K562 (cell line): ENCODE data around the gene TRIM47. TPM values are rescaled to one million over a fixed set of nuclear protein-coding genes. Genes with fewer than 3 reads are reported as not detected.

Experiments
- CEBPG ChIP-seq, 3 experiments: fragments of 200-800 bp in 1 of 3; sonication (Bioruptor generic) in 1 of 3; sonication (generic) in 1 of 3; formaldehyde crosslinking in 1 of 3; IDR thresholded peaks in 2 of 3; conservative IDR thresholded peaks in 1 of 3; 2 replicates each; pipeline versions ENCODE4 v1.6.1 to v1.8.0; 2016 to 2022; ENCODE audit warnings: missing compliant biosample characterization in 2 of 3, missing genetic modification characterization in 2 of 3, mild to moderate bottlenecking in 1 of 3, missing genetic modification reagents in 1 of 3
- ELF4 ChIP-seq: fragments of 450-650 bp; formaldehyde crosslinking; IDR thresholded peaks from 2 replicates; pipeline ENCODE4 v1.4.0; 2022; ENCODE audit warnings: missing genetic modification characterization
- ESRRA ChIP-seq: fragments of 450-650 bp; IDR thresholded peaks from 2 replicates; pipeline ENCODE4 v1.6.1; 2014; ENCODE audit warnings: low read depth, mild to moderate bottlenecking, moderate library complexity, borderline replicate concordance
- HMG20A ChIP-seq: fragments of 450-650 bp; formaldehyde crosslinking; conservative IDR thresholded peaks from 2 replicates; pipeline ENCODE4 v1.4.0; 2020; ENCODE audit warnings: mild to moderate bottlenecking, mixed read lengths
- IRF2 ChIP-seq: sonication (generic); formaldehyde crosslinking; IDR thresholded peaks from 2 replicates; pipeline ENCODE4 v1.8.1; 2022; ENCODE audit warnings: mild to moderate bottlenecking, missing genetic modification reagents
- NCOA1 ChIP-seq: fragments of 450-650 bp; IDR thresholded peaks from 2 replicates; pipeline ENCODE4 v1.6.1; 2016; ENCODE audit warnings: low read depth
- NFE2 ChIP-seq: IDR thresholded peaks from 2 replicates; pipeline ENCODE4 v1.6.1; 2014; ENCODE audit warnings: antibody characterized with exemption, low read depth
- PTRF ChIP-seq: fragments of 450-650 bp; IDR thresholded peaks from 2 replicates; pipeline ENCODE4 v1.6.1; 2016; ENCODE audit warnings: mild to moderate bottlenecking, missing genetic modification characterization, missing compliant biosample characterization
- SMARCC2 ChIP-seq: fragments of 450-650 bp; IDR thresholded peaks from 2 replicates; pipeline ENCODE4 v1.6.1; 2017; ENCODE audit warnings: antibody characterized with exemption, moderate library complexity, mild to moderate bottlenecking, low read depth
- ZNF197 ChIP-seq: fragments of 200-800 bp; sonication (Bioruptor generic); IDR thresholded peaks from 2 replicates; pipeline ENCODE4 v1.6.1; 2016; ENCODE audit warnings: low read depth, missing genetic modification characterization, missing compliant biosample characterization
- ZNF584 ChIP-seq: fragments of 200-800 bp; sonication (Bioruptor generic); IDR thresholded peaks from 2 replicates; pipeline ENCODE4 v1.6.1; 2016; ENCODE audit warnings: low read depth, mild to moderate bottlenecking, missing genetic modification characterization, missing compliant biosample characterization
- polyA plus RNA-seq, 8 experiments: library from polyadenylated mRNA; depleted of rRNA in 4 of 8; stranded (reverse) in 5 of 8; unstranded in 3 of 8; fragments of >200 nt; fragmentation: Nextera tagmentation in 2 of 8; fragmentation: Illumina TruSeq in 1 of 8; extraction: Ambion mirVana in 2 of 8; extraction: Trizol in 1 of 8; gene quantifications; 2 replicates each; pipeline versions ENCODE4 v1.2.1 to v1.2.3, GENCODE V29; 2011 to 2014; ENCODE audit warnings: inconsistent platforms in 1 of 8, missing spikeins in 1 of 8
- total RNA-seq, 7 experiments: library from RNA; depleted of rRNA in 6 of 7; stranded (reverse); fragments of >200 nt in 6 of 7; fragmentation: Illumina TruSeq in 2 of 7; extraction: Trizol in 2 of 7; gene quantifications; 2 replicates each; pipeline versions ENCODE4 v1.2.1 to v1.2.3, GENCODE V29; 2011 to 2021; ENCODE audit warnings: low replicate concordance in 1 of 7
- TF ChIP-seq, protein P1 (sequence below): sonication (generic); formaldehyde crosslinking; IDR thresholded peaks from 2 replicates; pipeline ENCODE4 v1.8.0; 2022; ENCODE audit warnings: mild to moderate bottlenecking, missing genetic modification reagents
- TF ChIP-seq, protein P2 (sequence below): fragments of 450-650 bp; formaldehyde crosslinking; IDR thresholded peaks from 2 replicates; pipeline ENCODE4 v1.4.0; 2020; ENCODE audit warnings: mild to moderate bottlenecking, moderate library complexity

Gene TRIM47
- total and polyA plus RNA-seq, 9 of the 15 experiments (the other 6 are each of a cell fraction or from before 2014, with no cell fraction given) = 0.56 to 6.1 (median 3.2) TPM

DNA sequence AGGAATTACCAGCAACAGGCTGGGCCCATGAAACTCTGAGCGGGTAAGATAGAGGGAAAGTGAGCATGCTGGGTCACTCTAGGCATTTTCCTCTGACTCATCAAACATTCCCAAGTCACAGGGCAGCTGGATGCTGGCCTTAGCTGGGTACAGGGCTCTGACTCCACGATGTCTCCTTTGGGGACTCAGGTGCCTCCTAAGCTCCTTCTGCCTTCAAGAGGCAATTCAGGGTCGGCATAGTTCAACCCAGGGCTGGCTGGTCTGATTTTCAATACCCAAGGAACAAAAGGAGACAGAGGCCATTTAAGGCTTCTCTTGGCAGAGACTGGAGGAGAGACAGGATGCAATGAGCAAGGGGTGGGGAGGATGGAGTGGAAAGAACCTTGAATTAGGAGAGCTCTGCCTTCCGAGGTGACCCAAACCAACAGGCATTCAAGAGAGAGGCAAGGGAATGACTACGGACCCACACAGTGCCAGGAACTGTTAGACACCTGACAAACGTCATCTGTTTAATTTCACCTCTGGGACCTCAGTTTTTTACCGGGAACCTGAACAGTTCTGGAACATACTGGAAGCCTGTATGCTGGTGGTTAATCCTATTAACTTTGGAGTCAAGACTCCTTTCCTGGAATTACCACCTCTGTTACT is 24.2 kb downstream of the TRIM47 start (continued):
- TF ChIP-seq, protein P1, sequence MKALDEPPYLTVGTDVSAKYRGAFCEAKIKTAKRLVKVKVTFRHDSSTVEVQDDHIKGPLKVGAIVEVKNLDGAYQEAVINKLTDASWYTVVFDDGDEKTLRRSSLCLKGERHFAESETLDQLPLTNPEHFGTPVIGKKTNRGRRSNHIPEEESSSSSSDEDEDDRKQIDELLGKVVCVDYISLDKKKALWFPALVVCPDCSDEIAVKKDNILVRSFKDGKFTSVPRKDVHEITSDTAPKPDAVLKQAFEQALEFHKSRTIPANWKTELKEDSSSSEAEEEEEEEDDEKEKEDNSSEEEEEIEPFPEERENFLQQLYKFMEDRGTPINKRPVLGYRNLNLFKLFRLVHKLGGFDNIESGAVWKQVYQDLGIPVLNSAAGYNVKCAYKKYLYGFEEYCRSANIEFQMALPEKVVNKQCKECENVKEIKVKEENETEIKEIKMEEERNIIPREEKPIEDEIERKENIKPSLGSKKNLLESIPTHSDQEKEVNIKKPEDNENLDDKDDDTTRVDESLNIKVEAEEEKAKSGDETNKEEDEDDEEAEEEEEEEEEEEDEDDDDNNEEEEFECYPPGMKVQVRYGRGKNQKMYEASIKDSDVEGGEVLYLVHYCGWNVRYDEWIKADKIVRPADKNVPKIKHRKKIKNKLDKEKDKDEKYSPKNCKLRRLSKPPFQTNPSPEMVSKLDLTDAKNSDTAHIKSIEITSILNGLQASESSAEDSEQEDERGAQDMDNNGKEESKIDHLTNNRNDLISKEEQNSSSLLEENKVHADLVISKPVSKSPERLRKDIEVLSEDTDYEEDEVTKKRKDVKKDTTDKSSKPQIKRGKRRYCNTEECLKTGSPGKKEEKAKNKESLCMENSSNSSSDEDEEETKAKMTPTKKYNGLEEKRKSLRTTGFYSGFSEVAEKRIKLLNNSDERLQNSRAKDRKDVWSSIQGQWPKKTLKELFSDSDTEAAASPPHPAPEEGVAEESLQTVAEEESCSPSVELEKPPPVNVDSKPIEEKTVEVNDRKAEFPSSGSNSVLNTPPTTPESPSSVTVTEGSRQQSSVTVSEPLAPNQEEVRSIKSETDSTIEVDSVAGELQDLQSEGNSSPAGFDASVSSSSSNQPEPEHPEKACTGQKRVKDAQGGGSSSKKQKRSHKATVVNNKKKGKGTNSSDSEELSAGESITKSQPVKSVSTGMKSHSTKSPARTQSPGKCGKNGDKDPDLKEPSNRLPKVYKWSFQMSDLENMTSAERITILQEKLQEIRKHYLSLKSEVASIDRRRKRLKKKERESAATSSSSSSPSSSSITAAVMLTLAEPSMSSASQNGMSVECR = no peak
- TF ChIP-seq HMG20A (CRISPR knock-in tag) = no peak
- TF ChIP-seq ZNF197 (CRISPR knock-in tag) = no peak
- no peak for TF ChIP-seq PTRF (tag)
- TF ChIP-seq NCOA1 = no peak
- TF ChIP-seq IRF2 (CRISPR knock-in tag) = no peak
- TF ChIP-seq ZNF584 (CRISPR knock-in tag) = no peak
- peak; percentile 32; the same call in 1 of the 2 replicates for TF ChIP-seq NFE2
- no peak for TF ChIP-seq ESRRA
- no peak for TF ChIP-seq ELF4 (CRISPR knock-in tag)
- no peak for TF ChIP-seq SMARCC2
- no peak for TF ChIP-seq CEBPG (CRISPR knock-in tag; IDR thresholded peaks at IDR 0.05)
- no peak for TF ChIP-seq CEBPG (tag; conservative IDR thresholded peaks at IDR 0.05 in 1 of 2, IDR thresholded peaks at IDR 0.05 in 1 of 2)
- TF ChIP-seq, protein P2, sequence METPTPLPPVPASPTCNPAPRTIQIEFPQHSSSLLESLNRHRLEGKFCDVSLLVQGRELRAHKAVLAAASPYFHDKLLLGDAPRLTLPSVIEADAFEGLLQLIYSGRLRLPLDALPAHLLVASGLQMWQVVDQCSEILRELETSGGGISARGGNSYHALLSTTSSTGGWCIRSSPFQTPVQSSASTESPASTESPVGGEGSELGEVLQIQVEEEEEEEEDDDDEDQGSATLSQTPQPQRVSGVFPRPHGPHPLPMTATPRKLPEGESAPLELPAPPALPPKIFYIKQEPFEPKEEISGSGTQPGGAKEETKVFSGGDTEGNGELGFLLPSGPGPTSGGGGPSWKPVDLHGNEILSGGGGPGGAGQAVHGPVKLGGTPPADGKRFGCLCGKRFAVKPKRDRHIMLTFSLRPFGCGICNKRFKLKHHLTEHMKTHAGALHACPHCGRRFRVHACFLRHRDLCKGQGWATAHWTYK (CRISPR knock-in tag) = 0 out of 2 replicates have a peak, but pooled peaks have one; percentile 10
